Fibroblast of skin of left quadriceps (primary cell): ENCODE measurements around the gene EPHB4.
"Not testable (repeated sequence)": the region's sequence is repeated elsewhere in the genome, so short reads cannot be mapped to it uniquely, and the experiment has no call there.

Experiments used
- DNase-seq, 2 experiments: peaks; one replicate each; pipeline ENCODE4 v3.0.0-alpha.2; 2013; ENCODE audit warnings: low read depth in 2 of 2

The EPHB4 gene

DNA sequence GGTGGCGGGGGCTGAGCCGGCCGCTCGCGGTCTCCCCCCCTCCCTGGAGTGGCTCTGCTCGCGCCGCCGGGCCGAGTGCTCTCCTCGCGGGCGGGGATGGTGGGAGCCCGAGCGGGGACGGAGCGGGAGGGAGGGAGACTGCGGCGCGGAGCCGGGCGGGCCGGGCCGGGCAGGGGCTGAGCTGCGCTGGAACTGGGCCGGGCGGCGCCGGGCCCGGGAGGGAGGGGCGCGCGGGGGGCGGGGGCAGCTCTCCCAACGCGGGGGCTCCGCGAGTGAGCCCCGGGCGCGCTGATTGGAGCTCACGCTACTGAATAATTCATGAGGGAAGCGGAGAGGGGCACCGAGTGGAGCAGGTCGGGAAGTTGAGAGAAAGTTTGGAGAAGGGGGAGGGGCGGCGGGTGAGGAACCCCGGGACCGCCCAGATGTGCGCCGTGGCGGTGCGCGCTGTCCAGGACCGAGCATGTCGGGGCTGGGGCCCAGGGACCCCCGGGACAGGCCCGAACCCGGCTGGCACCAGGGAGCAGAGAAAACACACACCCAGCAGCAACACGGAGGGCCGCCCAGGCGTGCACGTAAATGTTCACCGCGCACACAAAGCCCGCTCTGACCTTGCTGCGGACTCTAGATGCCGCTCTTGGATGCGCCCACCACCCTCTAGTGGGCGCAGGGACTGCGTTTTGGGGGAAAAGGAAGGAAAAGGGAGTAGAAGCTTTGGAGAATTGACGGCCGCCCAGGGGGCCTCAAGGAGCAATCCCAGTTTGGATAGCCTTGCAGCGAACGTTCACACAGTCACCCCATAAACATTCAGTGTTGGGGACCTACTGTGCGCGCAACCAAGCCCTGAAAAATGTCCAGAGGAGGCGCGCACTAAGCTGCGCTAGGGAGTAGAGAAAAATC, at the start of gene EPHB4:
Gene EPHB4 (minus strand): TSS at position 194 of the 897 bp plus-strand sequence. CDS start 493 bp downstream, outside the sequence.
- peak; percentile 85 for DNase-seq

DNA sequence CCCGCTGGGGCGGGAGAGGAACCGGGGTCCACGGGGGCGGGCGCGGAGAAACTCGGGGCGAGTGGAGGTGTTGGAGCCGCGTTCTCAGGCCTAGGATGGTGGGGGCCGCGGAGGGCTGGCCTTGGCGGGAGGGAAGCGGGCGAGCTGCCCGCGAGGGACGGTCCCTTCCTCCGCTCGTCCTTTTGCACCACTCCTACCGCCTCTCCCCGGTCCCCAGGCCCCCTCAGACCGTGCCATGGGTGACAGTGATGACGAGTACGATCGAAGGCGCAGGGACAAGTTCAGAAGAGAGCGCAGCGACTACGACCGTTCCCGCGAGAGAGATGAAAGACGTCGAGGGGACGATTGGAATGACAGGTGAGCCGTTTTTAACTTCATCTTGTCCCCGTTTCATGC, 48.0 kb upstream of the EPHB4 start:
- no peak for DNase-seq

DNA sequence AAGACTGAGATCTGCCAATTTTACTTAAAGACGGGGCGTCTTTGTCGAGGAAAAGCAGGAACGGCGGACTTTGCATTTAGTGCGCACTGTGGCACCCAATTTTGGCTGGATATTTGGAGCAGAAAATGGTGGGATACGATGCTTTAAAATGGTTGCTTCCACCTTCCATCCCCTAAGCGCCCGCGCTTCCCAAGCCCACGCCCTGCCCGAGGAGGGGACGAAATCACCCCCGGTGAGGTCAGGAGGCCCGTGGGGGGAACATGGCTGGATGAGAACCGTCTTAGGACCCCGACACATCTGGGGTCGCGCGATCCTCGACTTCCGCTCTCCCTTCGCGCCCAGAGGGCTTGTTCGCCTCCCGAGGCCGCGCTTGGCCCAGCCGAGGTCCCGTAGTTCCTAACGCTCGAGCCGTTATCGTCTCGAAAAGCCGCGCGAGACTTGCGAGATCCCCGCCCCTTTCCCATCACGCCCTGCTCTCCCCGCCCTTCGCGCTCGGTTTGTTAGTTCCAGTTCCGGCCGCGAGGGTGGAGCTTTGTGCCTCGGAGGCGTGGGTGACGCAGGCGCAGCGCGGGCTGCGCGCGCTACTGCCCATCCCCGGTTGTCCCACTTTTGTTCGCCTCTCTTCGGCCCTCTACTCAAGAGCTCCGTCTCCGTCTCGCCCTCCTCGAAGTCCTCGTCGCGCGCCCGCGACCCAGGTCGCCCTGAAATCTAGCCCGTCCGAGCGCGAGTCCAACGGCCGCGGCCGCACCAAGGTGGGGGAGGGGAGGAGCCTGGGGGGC, 47.4 kb upstream of the EPHB4 start, which contains the start of gene SRRT:
Gene SRRT (plus strand): TSS at position 527 of the 779 bp plus-strand sequence. CDS start 488 bp downstream, outside the sequence.
- peak; percentile 96 to 97 for DNase-seq

DNA sequence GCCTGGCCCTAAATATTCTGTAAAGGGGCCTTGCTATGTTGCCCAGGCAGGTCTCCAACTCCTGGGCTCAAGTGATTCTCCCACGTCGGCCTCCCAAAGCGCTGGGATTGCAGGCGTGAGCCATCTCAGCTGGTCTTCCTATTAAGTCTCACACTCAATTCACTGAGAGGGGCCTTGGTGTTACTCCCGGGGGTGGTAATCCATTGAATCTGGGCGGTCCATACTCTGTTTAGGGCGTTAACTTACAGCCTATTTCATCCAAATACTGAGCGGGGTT, 46.9 kb upstream of the EPHB4 start:
- DNase-seq: no peak

DNA sequence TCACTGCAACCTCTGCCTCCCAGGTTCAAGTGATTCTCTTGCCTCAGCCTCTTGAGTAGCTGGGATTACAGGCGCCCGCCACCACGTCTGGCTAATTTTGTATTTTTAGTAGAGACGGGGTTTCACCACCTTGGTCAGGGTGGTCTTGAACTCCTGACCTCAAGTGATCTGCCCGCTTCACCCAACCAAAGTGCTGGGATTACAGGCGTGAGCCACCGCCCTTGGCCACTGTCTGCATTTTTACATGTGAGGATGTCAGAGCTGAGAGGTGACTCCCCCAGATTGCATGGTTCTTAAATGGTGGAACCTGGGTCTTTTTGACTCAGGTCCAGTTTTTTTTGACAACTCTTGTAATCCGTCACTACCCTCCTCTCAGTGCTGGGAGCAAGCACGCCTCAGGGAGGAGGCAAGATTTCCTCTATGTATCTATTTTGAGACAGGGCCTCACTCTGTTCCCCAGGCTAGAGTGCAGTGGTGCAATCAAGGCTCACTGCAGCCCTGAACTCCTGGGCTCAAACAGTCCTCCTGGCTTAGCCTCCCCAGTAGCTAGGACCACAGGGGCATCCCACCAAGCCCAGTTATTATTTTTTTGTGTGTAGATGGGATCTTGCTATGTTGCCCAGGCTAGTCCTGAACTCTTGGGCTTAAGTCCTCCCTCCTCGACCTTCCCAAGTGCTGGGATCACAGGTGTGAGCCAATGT, 46.4 kb upstream of the EPHB4 start:
- no peak for DNase-seq

DNA sequence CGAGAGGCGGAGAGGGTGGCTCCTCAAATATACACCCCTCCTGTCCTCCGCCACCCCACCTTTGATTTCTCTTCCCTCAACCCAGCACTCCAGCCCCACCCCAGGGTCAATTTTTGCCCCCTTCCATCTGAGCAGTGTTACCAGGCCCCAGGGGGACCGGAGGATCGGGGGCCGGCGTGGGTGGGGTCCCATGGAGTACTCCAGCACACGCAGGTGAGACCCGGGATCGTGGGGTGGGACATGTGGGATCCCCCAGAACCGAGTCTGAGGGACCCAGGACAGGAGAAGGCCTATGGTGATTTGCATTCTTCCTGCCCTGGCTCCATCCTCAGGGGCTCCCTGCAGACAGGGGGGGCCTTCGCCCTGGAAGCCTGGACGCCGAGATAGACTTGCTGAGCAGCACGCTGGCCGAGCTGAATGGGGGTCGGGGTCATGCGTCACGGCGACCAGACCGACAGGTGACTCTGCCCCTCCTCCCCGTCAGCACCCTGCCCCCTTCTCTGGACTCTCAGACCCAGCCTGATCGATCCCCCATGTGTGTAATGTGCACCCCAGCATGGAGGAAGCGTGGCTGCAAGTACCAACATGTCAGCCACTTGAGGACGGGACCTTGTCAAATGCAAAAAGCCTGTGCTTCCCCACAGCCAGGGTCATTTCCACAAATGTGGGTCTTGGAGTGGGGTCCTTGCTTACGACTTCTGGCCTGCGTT, 40.6 kb upstream of the EPHB4 start:
- no peak for DNase-seq

DNA sequence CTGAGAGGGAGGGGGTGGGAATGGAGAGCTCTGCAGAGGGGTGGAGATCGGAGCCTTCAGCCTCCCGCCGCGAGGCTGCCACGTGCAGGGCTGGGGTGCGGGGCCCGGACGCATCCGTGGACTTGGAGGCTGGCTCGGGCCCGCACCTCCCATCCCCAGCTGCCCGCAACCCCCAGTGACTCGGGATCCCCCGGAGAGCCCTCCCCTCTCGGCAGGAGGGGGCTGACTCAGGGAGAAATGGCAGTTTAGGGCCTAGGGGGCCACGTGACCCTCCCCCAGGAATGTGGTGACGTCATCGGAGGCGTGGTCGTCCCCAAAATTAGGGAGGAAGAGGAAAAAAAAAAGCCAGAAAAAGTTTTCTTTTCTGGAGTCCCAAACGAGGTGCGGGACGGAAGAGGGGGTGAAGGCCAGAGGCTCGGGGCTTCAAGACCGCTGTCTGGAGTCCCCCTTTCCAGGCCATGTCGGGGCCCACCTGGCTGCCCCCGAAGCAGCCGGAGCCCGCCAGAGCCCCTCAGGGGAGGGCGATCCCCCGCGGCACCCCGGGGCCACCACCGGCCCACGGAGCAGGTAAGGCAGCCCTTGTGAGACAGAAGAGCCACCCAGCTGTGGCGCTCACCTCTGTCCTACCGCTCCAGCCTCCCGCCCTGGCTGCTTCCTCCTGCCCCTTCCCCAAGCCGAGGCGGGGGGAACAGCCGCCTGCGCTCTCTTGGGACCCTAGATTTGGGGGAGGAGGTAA, 39.9 kb upstream of the EPHB4 start, which contains the start of gene TRIP6:
Gene TRIP6 (plus strand): TSS at position 348 of the 736 bp plus-strand sequence. CDS start 111 bp downstream, at position 459.
- peak; percentile 96 for DNase-seq

DNA sequence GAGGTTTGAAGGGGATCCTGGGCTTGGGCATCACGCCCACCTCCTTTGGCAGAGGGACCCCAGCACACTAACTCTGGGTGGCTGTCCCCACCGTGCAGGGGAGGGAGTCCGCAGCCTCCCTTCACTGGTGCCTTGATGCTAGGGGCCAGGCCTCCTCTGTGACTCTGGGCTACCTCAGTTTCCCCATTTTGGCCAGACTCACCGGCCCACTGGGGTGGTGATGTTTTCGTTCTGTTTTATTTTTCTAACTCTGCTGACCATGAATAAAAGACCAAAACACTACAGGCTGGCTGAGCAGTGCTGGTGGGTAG, 39.4 kb upstream of the EPHB4 start:
- no peak for DNase-seq

DNA sequence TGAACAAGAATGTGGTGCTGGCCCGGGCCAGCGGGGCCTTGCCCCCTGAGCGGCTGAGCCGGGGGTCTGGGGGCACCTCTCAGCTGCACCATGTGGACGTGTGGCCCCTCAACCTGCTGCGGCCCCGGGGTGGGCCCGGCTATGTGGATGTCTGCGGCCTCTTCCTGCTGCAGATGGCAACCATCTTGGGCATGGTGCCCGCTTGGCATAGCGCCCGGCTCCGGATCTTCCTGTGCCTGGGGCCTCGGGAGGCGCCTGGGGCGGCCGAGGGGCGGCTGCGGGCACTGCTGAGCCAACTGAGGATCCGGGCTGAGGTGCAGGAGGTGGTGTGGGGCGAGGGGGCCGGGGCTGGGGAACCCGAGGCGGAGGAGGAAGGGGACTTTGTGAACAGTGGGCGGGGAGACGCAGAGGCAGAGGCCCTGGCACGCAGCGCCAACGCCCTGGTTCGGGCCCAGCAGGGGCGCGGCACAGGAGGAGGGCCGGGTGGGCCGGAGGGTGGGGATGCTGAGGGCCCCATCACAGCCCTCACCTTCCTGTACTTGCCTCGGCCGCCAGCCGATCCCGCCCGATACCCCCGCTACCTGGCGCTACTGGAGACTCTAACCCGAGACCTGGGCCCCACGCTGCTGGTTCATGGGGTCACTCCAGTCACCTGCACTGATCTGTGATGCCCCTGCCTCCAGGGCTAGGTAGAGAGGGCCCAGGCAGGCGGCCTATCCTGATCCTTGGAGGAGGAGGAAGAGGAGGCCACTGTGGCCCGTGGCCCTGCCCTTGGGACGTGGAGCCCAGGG, 38.8 kb upstream of the EPHB4 start:
- DNase-seq: no peak

DNA sequence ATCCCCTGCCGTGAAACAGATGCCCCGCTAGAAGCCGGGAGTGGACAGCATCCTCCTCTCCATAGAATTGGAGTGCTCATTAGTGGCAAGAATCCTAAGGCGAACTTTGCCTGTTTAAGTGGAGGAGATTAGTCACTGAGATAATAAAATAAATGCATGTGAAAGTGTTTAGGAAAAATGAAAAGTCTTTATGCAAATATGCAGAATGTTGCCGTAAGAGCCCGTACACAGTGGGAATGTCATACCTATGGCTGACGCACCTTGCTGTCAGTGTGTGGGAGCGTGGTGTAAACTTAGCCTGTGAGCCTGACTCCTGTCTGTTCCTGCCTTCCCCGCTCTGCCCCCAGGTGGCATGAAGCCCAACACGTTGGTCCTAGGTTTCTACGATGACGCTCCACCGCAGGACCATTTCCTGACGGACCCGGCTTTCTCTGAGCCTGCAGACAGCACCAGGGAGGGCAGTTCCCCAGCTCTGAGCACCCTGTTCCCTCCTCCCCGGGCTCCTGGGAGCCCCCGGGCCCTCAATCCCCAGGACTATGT, 38.1 kb upstream of the EPHB4 start:
- DNase-seq: no peak

DNA sequence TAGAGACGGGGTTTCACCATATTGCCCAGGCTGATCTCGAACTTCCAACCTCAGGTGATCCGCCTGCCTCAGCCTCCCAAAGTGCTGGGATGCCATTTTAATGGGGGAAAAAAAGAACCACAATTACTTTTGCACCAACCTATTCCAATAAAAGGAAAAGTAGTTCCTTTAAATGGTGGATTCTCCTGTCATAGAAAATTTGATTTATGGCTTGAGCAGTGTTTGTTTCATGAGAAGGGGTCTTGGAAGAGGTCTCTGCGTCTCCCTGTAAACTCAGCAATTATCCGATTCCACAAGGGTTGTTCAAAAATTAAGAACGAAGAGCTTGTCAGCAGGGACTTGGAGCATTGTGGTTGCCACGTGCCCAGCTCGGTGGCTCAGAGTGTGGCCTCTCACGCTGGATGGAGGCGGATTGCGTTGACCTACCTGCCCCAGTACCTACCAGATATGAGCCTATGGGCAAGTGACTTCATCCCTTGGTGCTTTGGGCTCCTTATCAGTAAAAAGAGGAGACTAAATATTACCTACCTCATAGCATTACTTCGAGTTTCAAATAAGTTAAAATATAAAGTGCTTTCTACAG, 37.0 kb upstream of the EPHB4 start:
- no peak for DNase-seq

DNA sequence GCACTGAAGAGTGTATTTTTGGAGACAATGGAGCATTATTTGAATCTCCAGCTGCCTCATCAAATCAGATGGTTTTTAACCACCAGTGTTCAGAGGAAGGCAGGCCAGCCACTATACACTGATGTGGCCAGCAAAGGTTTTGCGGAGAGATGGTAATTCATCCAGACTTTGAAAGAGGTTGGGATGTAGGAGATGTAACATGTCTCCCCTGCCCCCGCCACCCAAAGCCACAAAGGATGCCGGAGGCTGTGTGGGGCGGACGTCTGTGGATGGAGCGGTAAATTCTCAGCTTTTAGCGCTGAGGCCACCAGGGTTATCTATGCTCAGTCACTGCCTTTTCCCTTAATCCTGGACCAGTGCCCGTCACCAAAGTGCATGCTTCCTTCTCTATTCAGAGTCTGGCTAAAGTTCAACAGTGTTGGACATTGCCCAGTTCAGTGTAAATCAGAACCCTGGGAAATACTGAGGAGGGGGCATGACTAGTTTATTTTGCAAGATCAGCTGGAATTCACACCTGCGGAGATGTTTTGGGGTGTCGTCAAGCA, 36.2 kb upstream of the EPHB4 start:
- no peak for DNase-seq

DNA sequence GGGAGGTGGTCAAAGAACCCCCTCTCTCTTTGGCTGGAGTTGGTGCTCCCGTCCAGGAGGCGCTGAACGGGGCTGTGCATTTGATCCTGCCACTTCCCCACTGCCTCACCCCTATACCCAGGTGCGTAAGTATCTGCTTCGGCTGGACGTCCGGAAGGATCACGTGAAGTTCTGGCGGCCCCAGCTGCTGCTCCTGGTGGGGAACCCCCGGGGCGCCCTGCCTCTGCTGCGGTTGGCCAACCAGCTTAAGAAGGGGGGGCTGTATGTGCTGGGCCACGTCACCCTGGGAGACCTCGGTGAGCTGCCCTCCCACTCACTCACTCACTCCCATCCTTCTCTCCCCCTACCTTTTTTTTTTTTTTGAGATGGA, 34.3 kb upstream of the EPHB4 start:
- no peak for DNase-seq

DNA sequence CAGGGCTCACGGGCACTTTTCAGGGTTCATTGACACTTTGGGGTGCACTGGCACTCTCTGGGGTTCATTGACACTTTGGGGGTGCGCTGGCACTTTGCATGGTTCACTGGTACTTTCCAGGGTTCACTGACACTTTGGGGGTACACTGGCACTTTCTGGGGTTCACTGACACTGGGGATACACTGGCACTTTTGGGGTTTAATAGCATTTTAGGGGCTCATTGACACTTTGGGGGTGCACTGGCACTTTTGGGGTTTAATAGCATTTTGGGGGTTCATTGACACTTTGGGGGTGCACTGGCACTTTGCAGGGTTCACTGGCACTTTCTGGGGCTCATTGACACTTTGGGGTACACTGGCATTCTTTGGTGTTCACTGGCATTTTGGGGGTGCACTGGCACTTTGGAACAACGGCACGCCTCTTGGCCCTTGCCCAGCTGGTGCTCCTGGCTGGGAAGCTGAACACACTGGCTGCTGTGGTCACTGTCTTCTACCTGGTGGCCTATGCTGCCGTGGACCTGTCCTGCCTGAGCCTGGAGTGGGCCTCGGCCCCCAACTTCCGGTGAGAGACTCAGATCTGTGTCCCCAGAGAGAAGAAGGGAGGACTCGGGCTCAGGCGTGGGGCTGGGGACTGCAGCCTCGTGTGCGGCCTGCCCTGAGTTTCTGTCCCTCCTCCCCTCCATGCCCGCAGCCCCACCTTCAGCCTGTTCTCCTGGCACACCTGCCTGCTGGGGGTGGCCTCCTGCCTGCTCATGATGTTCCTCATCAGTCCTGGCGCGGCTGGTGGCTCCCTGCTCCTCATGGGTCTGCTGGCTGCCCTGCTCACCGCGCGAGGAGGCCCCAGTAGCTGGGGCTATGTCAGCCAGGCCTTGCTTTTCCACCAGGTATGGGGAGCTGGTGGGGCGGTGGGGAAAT, 33.6 kb upstream of the EPHB4 start:
- DNase-seq: no peak

DNA sequence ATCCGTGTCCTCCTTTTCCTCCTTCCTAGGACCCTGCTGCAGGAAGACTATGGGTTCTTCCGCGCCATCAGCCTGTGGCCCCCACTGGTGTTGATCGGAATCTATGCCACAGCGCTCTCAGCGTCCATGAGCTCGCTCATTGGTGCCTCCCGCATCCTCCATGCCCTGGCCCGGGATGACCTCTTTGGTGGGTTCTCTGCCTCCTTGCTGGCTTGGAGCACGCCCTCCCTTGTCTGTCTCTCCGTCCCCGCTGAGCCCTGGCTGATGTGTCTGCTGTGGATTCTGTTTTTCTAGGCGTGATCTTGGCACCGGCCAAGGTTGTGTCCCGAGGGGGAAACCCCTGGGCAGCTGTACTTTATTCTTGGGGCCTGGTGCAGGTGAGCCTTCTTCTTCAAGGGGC, 32.5 kb upstream of the EPHB4 start:
- no peak for DNase-seq

DNA sequence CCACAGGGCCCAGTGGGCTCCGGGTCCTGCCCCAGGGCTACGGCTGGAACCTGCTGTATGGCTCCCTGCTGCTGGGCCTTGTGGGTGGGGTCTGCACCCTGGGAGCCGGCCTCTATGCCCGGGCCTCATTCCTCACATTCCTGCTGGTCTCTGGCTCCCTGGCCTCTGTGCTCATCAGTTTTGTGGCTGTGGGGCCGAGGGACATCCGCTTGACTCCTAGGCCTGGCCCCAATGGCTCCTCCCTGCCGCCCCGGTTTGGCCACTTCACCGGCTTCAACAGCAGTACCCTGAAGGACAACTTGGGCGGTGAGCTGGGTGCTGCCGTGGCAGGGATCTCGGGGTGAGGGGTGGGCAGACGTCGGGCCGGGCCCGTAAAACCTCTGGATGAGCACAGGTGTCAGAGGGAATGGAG, 29.6 kb upstream of the EPHB4 start:
- no peak for DNase-seq

DNA sequence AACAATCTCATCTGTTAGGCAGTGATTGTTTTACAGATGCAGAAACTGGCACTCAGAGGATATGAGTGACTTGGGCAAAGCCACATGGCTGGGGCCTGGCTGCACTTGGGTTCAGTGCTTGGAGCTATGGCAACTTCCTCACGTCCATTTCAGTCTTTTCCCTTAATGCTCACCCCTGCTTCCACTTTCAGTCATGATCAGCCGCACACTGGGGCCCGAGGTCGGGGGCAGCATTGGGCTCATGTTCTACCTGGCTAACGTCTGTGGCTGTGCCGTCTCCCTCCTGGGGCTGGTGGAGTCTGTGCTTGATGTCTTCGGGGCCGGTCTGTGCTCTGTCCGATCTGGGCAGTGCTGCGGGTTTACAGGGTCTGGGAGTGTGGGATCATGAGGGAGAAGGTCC, 28.2 kb upstream of the EPHB4 start:
- DNase-seq: no peak

DNA sequence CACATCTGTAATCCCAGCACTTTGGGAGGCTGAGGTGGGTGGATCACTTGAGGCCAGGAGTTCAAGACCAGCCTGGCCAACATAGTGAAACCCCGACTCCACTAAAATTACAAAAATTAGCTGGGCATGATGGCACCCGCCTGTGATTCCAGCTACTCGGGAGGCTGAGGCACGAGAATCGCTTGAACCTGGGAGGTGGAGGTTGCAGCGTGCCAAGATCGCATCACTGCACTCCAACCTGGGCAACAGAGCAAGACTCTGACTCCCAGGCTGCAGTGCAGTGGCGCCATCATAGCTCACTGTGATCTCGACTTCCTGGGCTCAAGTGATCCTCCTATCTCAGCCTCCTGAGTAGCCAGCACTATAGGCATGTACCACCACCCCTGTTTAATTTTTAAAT, 27.6 kb upstream of the EPHB4 start:
- DNase-seq: not testable (repeated sequence)
